ENCODE results near the gene LYPLAL1. TPM values are rescaled to one million over a fixed set of nuclear protein-coding genes. Genes with fewer than 3 reads are reported as not detected.

LYPLAL1 gene
- total RNA-seq, 1 donor from 2014 or later = 35.3 TPM

DNA sequence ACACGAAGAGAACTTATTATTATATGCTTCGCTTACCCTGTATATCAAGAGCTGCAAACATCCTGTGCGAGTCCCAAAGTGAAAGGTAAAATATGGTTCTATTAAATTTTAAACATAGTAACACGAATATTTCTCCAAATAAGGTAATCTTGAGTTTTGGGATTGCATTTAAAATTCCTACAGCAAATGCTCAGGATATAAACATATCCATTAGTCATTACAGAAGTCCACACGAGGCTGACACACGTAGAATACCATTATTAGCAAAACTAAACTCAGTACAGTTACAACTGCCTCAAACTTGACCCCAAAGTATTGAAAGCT lies 282 bp upstream of the LYPLAL1 start:
- peaks cover 3% of the 10 kb centered on the region for H3K9me3 Mint-ChIP-seq
- DNase-seq (ENCODE audit: low spot score in 2 of 2, unreplicated experiment in 2 of 2) = no peak
- peaks cover 39% of the 10 kb centered on the region for H3K4me1 Mint-ChIP-seq
- H3K4me3 Mint-ChIP-seq = peak overlapping the region; percentile 96
- no peaks in the 10 kb centered on the region for H3K27me3 Mint-ChIP-seq (ENCODE audit: low read depth)
- H3K36me3 Mint-ChIP-seq = peaks cover 3% of the 10 kb centered on the region
- H3K27ac Mint-ChIP-seq = peak overlapping the region; percentile 99
- TF ChIP-seq, protein P1, sequence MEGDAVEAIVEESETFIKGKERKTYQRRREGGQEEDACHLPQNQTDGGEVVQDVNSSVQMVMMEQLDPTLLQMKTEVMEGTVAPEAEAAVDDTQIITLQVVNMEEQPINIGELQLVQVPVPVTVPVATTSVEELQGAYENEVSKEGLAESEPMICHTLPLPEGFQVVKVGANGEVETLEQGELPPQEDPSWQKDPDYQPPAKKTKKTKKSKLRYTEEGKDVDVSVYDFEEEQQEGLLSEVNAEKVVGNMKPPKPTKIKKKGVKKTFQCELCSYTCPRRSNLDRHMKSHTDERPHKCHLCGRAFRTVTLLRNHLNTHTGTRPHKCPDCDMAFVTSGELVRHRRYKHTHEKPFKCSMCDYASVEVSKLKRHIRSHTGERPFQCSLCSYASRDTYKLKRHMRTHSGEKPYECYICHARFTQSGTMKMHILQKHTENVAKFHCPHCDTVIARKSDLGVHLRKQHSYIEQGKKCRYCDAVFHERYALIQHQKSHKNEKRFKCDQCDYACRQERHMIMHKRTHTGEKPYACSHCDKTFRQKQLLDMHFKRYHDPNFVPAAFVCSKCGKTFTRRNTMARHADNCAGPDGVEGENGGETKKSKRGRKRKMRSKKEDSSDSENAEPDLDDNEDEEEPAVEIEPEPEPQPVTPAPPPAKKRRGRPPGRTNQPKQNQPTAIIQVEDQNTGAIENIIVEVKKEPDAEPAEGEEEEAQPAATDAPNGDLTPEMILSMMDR (IDR thresholded peaks at IDR 0.05; ENCODE audit: unreplicated experiment) = no peak

DNA sequence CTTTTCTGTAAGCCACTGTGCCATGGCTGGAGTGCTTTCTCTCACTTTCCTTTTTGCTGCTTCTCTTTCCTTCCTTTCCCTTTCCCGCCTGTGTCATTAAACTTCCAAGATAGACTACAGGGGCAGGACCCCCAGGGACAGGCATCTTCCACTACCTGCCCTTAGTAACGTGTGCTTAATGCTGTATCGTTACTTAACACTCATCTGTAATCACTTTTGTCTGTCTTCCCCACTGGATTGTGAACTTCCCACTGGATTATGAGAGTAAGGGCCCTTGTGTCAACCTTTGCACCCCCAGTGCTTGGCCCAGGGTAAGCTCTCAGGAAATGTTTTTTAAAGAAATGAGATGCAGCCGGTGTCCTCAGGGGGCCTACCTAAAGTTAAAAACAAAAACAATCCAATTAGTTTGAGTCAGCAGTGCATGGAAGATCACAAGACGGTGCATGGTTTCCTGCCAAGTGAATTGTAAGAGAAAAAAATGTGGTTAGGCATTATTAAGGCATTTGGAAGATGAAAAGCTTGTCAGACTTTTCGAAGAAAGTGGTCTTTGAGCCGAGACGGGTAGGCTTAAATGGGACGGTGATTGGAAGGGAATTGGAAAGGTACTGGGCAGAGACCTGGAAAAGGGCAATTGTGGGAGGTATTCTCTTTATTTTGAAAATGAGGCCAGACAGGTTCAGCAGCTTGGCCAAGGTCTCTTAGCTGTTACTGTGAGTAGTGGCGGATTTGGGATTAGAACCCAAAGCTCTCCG lies 958 bp downstream of the LYPLAL1 start:
- peaks cover 3% of the 10 kb centered on the region for H3K9me3 Mint-ChIP-seq
- TF ChIP-seq, protein P1 (IDR thresholded peaks at IDR 0.05; ENCODE audit: unreplicated experiment) = no peak
- H3K36me3 Mint-ChIP-seq = peaks cover 7% of the 10 kb centered on the region
- H3K4me3 Mint-ChIP-seq = peak overlapping the region; percentile 96
- peaks cover 44% of the 10 kb centered on the region for H3K4me1 Mint-ChIP-seq
- H3K27ac Mint-ChIP-seq = peak overlapping the region; percentile 99
- no peak for DNase-seq (ENCODE audit: low spot score in 2 of 2, unreplicated experiment in 2 of 2)
- H3K27me3 Mint-ChIP-seq (ENCODE audit: low read depth) = no peaks in the 10 kb centered on the region

DNA sequence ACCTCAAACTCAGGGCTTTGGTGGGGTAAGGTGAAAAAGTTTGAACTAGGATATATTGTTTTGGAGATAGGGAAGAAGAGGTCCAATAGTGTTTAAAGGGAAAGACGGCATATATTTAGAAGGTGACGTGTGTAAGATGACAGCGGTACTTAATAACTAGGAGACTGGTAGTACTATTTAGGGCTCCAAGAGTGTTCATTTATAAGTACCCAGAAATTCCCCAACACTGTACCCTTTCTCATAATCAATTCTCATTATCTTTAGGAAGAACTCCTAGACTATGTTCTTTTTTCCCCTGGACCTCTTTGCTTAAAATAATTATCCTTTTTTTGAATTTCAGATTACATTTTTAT lies 1.5 kb downstream of the LYPLAL1 start:
- Mint-ChIP-seq H3K27me3 (ENCODE audit: low read depth) (no peaks in the 10 kb centered on the region), H3K27ac (peak overlapping the region; percentile 99), H3K9me3 (peaks cover 3% of the 10 kb centered on the region), H3K36me3 (peaks cover 7% of the 10 kb centered on the region), H3K4me1 (peaks cover 44% of the 10 kb centered on the region), H3K4me3 (peak overlapping the region; percentile 96)
- DNase-seq (ENCODE audit: low spot score in 2 of 2, unreplicated experiment in 2 of 2) = no peak
- TF ChIP-seq, protein P1 (IDR thresholded peaks at IDR 0.05; ENCODE audit: unreplicated experiment) = no peak

DNA sequence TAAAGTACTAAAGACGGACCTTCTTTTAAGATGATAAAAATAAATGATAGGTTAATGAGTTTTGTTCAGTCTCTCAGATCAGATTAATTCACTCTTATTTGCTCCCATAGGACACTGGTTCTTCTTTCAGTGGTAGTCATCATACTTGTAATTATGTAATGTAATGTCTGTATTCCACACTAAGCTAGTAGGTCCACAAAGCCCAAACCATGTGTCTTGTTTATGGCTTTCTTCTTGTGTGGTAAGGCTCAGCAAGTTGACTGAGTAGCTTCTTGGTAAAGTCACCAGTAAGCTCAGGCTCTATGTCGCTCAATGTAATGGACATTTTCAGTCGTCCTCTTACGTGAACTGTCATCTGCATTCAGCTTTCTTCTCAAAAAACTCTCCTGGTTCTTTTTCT lies 2.5 kb downstream of the LYPLAL1 start:
- Mint-ChIP-seq H3K4me3 (peak overlapping the region; percentile 96), H3K27ac (no peak overlapping the region), H3K9me3 (peaks cover 3% of the 10 kb centered on the region), H3K4me1 (peaks cover 44% of the 10 kb centered on the region), H3K27me3 (ENCODE audit: low read depth) (no peaks in the 10 kb centered on the region), H3K36me3 (peaks cover 12% of the 10 kb centered on the region)
- DNase-seq (ENCODE audit: low spot score in 2 of 2, unreplicated experiment in 2 of 2) = no peak
- TF ChIP-seq, protein P1 (IDR thresholded peaks at IDR 0.05; ENCODE audit: unreplicated experiment) = no peak

DNA sequence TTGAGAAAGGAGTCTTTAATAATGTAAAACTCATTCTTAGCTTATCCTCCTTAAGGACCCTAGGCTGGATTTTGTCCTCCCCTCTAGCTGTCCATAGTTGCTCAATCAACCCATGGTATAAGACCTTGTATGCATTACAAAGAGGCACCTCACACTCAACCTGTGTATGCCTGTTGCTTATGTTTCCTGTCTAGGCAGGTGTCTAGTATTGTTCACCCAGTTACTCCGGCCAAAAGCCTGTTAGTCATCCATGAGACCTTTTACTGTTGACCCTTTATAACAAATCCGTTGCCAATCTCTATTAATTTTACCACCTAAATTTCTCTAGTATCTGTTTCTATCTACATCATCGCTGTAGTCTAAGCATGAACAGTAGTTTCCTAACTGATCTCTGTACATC lies 3.7 kb downstream of the LYPLAL1 start:
- Mint-ChIP-seq H3K4me1 (peaks cover 46% of the 10 kb centered on the region), H3K9me3 (peaks cover 3% of the 10 kb centered on the region), H3K27ac (no peak overlapping the region), H3K4me3 (no peak overlapping the region), H3K36me3 (peaks cover 19% of the 10 kb centered on the region), H3K27me3 (ENCODE audit: low read depth) (no peaks in the 10 kb centered on the region)
- TF ChIP-seq, protein P1 (IDR thresholded peaks at IDR 0.05; ENCODE audit: unreplicated experiment) = no peak
- DNase-seq (ENCODE audit: low spot score in 2 of 2, unreplicated experiment in 2 of 2) = no peak
